GM12801 (cell line): Measurements from ENCODE around the gene OR10H4.

ENCODE experiments used
- TF ChIP-seq, protein P1 (sequence below): IDR thresholded peaks from one replicate; pipeline ENCODE4 v1.5.1; 2011; ENCODE audit warnings: control low read depth; ENCODE audit not compliant: insufficient read length; ENCODE audit errors: extremely low read depth

The OR10H4 gene, protein sequence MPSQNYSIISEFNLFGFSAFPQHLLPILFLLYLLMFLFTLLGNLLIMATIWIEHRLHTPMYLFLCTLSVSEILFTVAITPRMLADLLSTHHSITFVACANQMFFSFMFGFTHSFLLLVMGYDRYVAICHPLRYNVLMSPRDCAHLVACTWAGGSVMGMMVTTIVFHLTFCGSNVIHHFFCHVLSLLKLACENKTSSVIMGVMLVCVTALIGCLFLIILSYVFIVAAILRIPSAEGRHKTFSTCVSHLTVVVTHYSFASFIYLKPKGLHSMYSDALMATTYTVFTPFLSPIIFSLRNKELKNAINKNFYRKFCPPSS

DNA sequence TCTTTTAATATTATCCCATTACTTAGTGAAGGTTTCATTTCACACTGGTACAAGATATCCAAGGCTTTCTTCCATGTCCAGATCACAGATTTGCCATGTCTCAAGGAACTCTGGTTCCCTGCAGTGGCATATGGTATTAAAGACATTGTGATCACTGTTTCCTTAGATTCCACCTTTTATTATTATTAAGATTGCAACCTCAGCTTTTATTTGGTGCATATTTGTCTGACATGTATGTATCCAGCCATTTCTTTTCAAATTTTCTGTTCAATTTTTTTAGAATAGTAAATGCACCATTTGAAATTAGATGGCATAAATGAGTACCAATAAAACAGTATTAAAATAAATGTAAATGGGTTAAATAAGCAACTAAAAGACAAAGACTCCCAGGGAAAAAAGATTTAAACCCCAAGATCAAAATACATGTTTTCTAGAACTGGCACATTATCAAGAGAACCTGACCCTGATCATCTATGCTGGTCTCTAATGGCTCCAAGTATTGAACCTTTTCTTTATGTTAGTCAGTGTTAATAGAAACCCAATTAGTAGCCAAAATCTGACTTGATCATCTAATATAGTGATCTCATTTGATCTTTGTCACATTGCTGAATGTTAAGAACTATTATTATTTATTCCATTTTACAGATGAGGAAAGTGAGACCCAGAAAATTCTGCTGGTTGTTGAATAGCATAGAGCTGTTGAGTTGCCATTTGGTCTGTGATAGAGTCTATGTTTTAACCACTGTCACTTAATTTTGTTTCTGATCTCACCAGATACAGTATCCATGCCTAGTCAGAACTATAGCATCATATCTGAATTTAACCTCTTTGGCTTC lies at the start of gene OR10H4:
TSS of gene OR10H4 (plus strand) at position 786 of the 836 bp plus-strand sequence. CDS start at position 786, 0 bp downstream.
- TF ChIP-seq, protein P1, sequence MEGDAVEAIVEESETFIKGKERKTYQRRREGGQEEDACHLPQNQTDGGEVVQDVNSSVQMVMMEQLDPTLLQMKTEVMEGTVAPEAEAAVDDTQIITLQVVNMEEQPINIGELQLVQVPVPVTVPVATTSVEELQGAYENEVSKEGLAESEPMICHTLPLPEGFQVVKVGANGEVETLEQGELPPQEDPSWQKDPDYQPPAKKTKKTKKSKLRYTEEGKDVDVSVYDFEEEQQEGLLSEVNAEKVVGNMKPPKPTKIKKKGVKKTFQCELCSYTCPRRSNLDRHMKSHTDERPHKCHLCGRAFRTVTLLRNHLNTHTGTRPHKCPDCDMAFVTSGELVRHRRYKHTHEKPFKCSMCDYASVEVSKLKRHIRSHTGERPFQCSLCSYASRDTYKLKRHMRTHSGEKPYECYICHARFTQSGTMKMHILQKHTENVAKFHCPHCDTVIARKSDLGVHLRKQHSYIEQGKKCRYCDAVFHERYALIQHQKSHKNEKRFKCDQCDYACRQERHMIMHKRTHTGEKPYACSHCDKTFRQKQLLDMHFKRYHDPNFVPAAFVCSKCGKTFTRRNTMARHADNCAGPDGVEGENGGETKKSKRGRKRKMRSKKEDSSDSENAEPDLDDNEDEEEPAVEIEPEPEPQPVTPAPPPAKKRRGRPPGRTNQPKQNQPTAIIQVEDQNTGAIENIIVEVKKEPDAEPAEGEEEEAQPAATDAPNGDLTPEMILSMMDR: no peak

DNA sequence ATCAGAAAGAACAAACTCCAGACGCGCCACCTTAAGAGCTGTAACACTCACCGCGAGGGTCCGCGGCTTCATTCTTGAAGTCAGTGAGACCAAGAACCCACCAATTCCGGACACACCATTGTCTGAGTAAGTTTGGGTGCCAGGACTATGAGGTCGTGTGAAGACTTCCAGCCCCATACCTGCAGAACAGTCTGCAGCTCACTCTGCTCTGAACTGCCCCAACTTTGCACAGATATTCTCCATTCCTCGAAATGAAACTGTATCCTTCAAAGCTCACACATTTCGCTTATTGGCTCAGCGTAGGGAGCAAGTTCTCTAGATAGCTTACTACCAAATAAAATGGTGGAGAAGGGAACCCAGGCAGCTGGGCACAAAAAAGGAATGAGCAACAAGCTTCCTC lies 48.3 kb upstream of the OR10H4 start:
- TF ChIP-seq, protein P1: no peak

DNA sequence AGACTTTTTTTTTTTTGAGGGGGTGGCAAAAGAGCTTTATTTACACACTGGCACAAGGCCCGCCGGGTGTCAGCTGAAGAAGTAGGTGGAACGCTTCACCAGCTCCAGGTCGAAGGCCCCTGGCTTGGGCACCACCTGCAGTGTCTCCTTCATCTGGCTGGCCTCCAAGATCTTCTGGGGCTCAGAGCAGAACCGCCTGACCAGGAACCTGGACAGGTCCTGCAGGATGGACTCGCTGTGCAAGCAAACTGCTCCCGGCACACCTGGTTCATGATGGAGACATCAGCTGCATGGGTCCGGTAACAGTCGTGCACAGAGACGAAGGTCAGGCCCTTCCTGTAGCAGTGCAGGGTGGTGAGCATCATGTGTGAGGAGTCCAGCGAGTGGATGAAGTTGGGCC lies 46.6 kb upstream of the OR10H4 start:
- TF ChIP-seq, protein P1: no peak

DNA sequence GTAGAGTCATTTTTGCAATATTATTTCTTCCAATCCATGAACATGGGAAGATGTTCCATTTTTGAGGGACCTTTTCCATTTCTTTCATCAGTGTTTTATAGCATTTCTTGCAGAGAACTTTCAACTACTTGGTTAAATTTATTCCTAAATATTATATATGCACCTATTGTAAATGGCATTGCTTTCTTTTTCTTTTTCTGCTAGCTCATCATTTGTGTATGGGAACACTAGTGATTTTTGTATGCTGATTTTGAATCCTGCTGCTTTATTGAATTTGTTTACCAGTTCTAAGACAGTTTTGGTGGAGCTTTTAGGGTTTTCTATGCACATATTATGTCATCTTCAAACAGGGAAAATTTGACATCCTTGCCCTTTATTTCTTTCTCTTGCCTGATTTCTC lies 43.8 kb upstream of the OR10H4 start:
- TF ChIP-seq, protein P1: no peak

DNA sequence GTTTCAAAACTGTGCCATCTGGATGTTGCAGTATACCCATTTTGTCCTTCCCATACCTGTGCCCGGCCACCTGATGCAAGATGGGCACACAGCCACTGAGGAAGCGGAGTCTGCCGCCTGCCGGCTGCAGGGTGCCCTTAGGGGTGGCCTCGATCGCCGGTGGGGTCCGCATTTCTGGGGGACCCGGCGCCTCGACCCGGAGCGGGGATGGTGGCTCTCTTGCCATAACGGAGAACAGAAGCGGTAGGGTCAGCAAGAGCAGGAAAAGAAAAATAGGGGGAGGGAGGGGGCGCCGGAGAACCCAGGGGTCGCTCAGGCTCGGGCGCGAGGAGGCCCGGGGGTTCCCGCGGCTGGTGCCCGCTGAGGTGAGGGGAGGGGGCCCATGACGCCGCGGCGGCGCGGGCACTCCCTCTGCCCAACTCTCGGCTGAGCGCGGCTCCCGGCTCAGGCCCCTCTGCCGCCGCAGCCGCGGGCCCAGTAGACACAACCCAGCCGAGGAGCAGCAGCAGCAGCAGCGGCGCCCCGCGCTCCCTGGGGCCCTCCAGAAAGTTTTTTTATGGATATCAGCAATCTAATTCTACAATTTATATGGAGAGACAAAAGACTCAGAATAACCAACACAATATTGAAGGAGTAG lies 37.1 kb upstream of the OR10H4 start:
- TF ChIP-seq, protein P1: no peak

DNA sequence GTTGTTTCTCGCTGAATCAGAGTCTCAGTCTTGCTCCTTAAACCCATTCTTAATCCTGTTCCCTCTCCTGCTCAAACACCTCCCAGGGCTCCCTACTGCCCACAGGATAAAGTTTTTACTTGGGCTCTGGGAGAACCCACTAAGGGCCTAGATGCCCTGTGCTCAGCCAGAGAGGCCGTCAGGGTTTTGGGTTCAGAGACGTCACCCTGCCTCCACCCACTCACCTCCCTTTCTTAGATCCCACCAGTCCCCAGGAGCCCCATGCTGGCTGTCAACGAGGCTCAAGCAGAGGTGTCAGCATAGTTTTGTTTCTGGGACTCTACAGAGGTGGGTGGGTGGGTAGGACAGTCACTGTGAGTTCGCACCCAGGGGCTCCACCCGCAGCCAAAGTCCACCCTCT lies 35.4 kb upstream of the OR10H4 start:
- TF ChIP-seq, protein P1: no peak

DNA sequence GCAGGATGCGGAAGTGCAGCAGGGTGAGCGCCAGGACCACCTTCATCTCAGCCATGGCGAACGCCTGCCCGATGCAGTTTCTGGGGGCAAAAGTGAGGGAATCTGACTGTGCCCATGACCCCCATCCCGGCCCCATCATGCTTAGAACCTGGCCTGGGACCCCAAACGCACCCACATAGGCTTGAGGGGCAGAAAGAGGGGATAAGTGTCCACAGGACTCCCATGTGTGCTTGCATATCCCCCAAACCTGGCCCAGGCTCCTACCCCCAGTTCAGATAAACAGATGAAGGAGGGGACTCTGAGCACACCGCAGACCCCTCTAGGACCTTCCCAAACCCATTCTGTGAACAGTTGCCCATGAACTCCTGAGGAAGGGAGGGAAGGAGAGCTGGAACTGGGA lies 35.0 kb upstream of the OR10H4 start:
- TF ChIP-seq, protein P1: no peak
